ENCODE data around the gene MYO9A. TPM values are rescaled to one million over a fixed set of nuclear protein-coding genes. Genes with fewer than 3 reads are reported as not detected.

The MYO9A gene
- total RNA-seq, 1 donor from 2014 or later = 38.5 TPM

DNA sequence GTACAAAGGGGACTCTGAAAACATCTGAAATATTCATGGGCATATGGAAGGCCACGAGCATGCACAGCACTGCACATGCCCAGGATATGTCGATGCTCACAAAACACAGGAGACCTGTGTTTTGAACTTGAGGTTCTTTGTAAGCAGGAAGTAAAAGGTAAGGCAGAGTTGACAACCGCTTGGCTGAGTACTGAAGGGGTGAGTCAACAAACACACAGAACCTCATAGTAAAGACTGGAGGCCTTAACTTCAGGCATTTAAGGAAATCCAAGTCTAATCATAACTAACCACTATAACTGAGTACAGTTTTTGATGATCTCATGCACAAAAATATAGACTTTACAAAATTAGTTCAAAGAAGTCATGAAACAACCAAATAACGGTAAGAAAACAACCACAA lies 80.6 kb downstream of the MYO9A start:
- Mint-ChIP-seq H3K27me3 (ENCODE audit: insufficient read depth, low read depth) (peaks cover 7% of the 10 kb centered on the region), H3K4me3 (no peak overlapping the region), H3K9me3 (peaks cover 15% of the 10 kb centered on the region), H3K36me3 (peaks cover 25% of the 10 kb centered on the region), H3K4me1 (no peaks in the 10 kb centered on the region), H3K27ac (no peak overlapping the region)
- DNase-seq (ENCODE audit: low spot score) = no peak
- Histone ChIP-seq H3K27ac (no peak overlapping the region), H2AFZ (replicated peaks) (no peak overlapping the region), H3K4me3 (no peak overlapping the region), H3K79me2 (ENCODE audit: low read depth) (no peaks in the 10 kb centered on the region), H4K20me1 (ENCODE audit: low read depth) (no peaks in the 10 kb centered on the region), H3K36me3 (no peaks in the 10 kb centered on the region), H3K4me1 (no peaks in the 10 kb centered on the region), H3K9ac (no peak overlapping the region), H3K27me3 (no peaks in the 10 kb centered on the region), H3K4me2 (no peak overlapping the region), H3F3A (ENCODE audit: low read depth) (no peaks in the 10 kb centered on the region), H3K9me3 (ENCODE audit: low read depth) (peaks cover 4% of the 10 kb centered on the region)
- TF ChIP-seq EZH2 (IDR thresholded peaks at IDR 0.05) = no peak
- no peak for TF ChIP-seq EZH2phosphoT487 (IDR thresholded peaks at IDR 0.05)
- TF ChIP-seq, protein P1, sequence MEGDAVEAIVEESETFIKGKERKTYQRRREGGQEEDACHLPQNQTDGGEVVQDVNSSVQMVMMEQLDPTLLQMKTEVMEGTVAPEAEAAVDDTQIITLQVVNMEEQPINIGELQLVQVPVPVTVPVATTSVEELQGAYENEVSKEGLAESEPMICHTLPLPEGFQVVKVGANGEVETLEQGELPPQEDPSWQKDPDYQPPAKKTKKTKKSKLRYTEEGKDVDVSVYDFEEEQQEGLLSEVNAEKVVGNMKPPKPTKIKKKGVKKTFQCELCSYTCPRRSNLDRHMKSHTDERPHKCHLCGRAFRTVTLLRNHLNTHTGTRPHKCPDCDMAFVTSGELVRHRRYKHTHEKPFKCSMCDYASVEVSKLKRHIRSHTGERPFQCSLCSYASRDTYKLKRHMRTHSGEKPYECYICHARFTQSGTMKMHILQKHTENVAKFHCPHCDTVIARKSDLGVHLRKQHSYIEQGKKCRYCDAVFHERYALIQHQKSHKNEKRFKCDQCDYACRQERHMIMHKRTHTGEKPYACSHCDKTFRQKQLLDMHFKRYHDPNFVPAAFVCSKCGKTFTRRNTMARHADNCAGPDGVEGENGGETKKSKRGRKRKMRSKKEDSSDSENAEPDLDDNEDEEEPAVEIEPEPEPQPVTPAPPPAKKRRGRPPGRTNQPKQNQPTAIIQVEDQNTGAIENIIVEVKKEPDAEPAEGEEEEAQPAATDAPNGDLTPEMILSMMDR (IDR thresholded peaks at IDR 0.05) = no peak

DNA sequence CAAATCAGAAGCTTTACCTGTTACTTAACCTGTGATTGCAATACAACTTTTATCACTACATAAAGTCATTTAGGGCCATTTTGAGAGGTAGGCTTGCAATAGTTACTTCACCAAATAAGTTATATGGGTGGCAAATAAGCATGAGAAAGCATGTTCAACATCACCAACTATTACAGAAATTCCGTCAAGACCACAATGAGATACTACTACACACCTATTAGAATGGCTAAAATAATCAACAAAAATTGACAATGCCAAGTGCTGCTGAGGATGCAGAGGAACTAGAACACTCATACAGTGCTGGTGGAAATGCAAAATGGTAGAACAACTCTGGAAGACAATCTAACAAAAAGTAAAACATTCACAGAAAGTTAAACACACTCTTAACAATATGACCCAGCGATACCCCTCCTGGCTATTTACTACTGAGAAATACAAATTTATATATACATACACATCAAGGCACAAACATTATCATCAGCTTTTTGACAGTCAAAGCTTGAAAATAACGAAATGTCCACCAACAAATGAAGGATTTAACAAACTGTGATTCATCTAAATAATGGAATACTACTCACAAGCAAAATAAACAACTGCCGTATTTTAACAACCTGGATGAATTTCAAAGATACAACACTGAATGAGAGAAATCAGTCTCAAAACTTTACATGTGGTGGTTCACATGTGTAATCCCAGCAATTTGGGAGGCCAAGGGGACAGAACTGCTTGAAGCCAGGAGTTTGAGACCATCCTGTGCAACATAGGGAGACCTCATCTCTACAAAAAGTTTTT lies 82.9 kb downstream of the MYO9A start:
- Histone ChIP-seq H3K27ac (no peak overlapping the region), H4K20me1 (ENCODE audit: low read depth) (no peaks in the 10 kb centered on the region), H3F3A (ENCODE audit: low read depth) (no peaks in the 10 kb centered on the region), H3K36me3 (no peaks in the 10 kb centered on the region), H3K27me3 (no peaks in the 10 kb centered on the region), H3K4me3 (no peak overlapping the region), H3K4me1 (no peaks in the 10 kb centered on the region), H3K4me2 (no peak overlapping the region), H3K79me2 (ENCODE audit: low read depth) (no peaks in the 10 kb centered on the region), H3K9me3 (ENCODE audit: low read depth) (peaks cover 4% of the 10 kb centered on the region), H2AFZ (replicated peaks) (no peak overlapping the region), H3K9ac (no peak overlapping the region)
- Mint-ChIP-seq H3K9me3 (peaks cover 15% of the 10 kb centered on the region), H3K27ac (no peak overlapping the region), H3K4me1 (no peaks in the 10 kb centered on the region), H3K36me3 (peaks cover 14% of the 10 kb centered on the region), H3K27me3 (ENCODE audit: insufficient read depth, low read depth) (no peaks in the 10 kb centered on the region), H3K4me3 (no peak overlapping the region)
- TF ChIP-seq EZH2 (IDR thresholded peaks at IDR 0.05) (no peak), EZH2phosphoT487 (IDR thresholded peaks at IDR 0.05) (no peak)
- TF ChIP-seq, protein P1 (IDR thresholded peaks at IDR 0.05) = no peak
- no peak for DNase-seq (ENCODE audit: low spot score)

DNA sequence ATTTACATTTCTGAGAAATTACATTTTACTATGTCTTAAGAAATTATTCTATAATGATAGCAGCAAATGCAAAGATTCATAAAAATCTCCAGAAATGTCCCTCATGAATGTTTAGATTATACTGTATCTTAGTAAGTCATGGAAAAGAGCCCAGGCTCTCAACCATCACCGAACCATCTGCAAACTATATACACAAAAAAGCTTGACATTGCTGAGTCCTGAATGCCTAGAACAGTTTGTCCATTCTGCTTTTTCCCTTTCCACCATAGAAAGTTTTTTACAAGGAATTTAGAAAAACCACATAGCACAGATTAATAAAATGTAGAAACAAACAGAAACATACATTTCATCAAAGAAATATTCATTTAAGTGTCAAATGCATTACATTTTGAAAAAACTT lies 83.6 kb downstream of the MYO9A start:
- no peak overlapping the region for H3K27ac Mint-ChIP-seq
- Histone ChIP-seq H3K79me2 (ENCODE audit: low read depth) (no peaks in the 10 kb centered on the region), H3K9ac (no peak overlapping the region), H3K4me3 (no peak overlapping the region), H3K27me3 (no peaks in the 10 kb centered on the region), H3K36me3 (no peaks in the 10 kb centered on the region), H3K4me1 (no peaks in the 10 kb centered on the region), H3K27ac (no peak overlapping the region), H3K9me3 (ENCODE audit: low read depth) (peaks cover 4% of the 10 kb centered on the region), H4K20me1 (ENCODE audit: low read depth) (no peaks in the 10 kb centered on the region), H2AFZ (replicated peaks) (no peak overlapping the region), H3F3A (ENCODE audit: low read depth) (no peaks in the 10 kb centered on the region), H3K4me2 (no peak overlapping the region)
- TF ChIP-seq EZH2phosphoT487 (IDR thresholded peaks at IDR 0.05) (no peak), EZH2 (IDR thresholded peaks at IDR 0.05) (no peak)
- TF ChIP-seq, protein P1 (IDR thresholded peaks at IDR 0.05) = no peak
- no peaks in the 10 kb centered on the region for H3K4me1 Mint-ChIP-seq
- H3K36me3 Mint-ChIP-seq = peaks cover 14% of the 10 kb centered on the region
- DNase-seq (ENCODE audit: low spot score) = no peak
- H3K9me3 Mint-ChIP-seq = peaks cover 15% of the 10 kb centered on the region
- no peak overlapping the region for H3K4me3 Mint-ChIP-seq
- no peaks in the 10 kb centered on the region for H3K27me3 Mint-ChIP-seq (ENCODE audit: insufficient read depth, low read depth)

Data from neural progenitor cell (in vitro differentiated cells).